HG02970 (cell line): ENCODE measurements around the gene NQO1.

Source experiments
- ATAC-seq: cut with Tn5 transposase; IDR thresholded peaks from one replicate; pipeline ENCODE4 v1.9.1; 2021; ENCODE audit warnings: mild to moderate bottlenecking, moderate library complexity, moderate number of reproducible peaks; ENCODE audit not compliant: unreplicated experiment, low FRiP score

Gene NQO1

DNA sequence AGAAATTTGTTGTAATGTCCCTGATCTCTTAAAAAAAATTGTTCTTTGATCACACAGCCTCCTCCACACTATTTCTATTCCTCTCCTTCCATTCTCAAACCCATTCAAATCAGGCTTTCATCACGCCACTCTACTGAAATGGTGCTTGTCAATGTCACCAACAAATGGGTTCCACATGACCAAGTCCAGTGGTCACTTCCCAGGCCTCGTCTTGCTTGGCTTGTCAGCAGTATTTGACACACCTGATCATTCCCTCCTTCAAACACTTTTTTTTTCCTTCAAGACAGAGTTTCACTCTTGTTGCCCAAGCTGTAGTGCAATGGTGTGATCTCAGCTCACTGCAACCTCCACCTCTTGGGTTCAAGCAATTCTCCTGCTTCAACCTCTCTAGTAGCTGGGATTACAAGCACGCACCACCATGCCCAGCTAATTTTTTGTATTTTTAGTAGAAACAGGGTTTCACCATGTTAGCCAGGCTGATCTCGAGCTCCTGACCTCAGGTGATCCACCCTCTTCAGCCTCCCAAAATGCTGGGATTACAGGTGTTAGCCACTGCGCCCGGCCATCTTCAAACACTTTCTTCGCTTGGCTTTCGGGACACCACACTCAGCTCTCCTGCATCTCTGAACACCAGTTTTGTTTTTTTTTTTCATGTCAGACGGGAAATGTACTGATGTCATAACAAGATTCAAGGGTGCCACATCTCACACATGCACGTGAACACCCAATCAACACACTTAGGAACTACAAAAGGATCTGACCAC lies 18.3 kb downstream of the NQO1 start:
- no peak for ATAC-seq

DNA sequence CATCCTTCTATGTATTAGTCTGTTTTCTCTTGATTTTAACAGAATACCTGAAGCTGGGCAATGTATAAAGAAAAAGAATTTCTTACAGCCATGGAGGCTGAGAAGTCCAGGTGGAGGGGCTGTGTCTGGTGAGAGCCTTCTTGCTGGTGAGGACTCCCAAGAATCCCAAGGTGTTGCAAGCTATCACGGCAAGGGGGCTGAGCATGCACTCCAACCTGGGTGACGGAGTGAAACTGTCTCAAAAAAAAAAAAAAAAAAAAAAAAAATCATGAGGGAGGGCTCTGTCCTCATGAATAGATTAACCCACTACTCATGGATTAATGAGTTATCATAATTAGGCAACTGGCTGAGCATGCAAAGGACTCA lies 19.4 kb downstream of the NQO1 start:
- no peak for ATAC-seq

DNA sequence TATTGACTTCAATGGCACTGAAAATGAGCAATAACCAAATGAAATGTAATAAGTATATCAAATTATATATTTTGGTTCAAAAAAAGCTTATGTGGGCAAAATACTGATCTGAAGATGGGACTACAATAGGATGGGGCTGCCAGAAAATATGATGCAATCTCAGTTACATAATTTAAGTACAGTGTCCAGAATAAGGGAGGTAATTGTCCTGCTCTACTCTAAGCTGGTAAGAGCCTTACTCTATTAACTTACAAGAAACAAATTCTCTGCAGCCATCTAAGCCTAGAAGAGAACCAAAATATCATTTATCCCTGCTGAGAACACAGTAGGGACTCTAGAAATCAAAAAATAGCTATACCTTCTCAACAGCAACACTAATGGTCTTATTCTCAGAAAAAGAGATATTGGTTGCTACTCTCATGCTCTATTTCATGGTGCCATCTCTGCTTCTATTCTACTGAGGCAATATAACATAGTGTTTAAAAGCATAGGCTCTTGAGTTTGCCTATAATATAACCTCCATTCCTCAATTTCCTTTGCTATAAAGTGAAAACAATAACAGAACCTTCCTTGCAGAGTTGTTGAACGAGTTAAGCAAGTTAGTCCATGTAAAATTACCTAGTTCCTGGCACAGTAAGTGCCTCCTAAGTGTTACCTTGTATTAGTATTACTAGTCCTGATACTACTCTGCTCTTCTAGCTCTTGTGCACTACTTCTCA lies 19.9 kb downstream of the NQO1 start:
- ATAC-seq, result no peak

DNA sequence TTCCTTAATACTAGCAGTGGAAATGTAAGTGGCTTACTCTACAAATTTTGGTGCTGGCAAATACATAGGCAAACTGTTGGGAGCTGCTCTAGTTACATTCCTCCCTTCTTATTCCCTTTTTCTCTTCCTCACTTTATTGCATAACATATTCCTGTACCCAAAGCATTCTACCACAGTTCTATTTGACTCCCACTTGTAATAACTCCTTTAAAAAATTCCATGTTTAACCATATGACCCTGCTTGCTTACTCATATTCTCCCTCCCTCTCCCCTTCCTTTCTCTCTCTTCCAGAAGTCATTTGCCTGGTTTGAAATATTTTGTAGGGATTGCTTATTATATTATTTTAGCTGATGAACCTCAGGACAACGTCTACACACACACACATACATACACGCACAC lies 22.7 kb downstream of the NQO1 start:
- ATAC-seq, result no peak

DNA sequence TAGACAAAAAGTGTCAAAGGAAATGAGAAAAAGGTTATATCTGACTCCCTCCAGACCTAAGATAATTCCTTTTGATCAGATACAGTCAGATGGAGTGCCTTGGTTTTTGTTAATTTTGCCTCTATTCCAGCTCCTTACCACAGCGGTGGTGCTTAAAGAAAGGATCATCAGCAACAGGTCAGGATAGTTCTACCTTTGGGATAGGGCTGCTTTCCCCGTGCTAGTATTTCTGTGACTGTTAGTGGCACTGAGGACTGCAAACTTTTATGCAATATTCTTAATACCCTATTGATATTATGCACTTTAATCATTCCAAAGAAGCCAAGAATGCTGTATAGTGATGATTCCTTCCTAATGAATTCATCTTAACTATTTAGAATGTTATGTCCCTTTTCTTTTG lies 24.5 kb downstream of the NQO1 start:
- ATAC-seq, result no peak

DNA sequence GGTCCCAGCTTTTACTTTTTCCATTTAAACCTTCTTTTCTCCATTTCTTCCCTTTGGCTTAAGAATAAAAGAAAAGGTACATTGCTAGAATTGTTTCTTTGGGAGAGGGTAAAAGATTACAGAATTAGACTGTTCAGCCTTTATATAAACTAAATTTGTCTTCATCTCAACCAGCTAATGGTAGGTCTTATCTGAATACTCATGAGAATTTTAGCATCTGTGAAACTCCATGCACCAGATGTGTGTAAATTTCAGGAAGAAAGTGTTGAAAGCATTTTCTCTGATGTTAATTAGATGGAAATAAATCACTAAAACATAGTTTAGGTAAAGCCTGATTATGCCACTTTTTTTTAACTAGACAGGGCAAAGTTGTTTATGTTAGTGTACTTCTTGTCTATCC lies 24.9 kb downstream of the NQO1 start:
- ATAC-seq, result no peak

DNA sequence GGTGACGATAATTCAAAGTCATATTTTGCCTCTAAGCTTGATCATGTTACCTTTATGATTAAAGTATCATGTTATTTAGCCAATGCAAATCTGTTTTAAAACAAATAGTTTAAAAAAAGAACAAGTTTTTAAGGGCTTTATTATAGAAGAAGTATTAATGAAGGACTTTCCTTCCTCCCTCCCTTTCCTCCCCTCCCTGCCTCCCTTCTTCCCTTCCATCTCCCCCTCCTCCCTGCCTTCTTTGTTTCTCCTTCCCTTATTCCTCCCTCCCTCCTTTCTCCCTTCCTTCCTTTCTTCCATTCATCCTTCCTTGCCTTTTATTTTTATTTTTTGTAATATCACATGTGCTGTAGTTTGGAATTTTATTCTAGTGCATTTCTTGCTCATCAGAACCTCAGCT lies 26.4 kb downstream of the NQO1 start:
- ATAC-seq, result no peak

DNA sequence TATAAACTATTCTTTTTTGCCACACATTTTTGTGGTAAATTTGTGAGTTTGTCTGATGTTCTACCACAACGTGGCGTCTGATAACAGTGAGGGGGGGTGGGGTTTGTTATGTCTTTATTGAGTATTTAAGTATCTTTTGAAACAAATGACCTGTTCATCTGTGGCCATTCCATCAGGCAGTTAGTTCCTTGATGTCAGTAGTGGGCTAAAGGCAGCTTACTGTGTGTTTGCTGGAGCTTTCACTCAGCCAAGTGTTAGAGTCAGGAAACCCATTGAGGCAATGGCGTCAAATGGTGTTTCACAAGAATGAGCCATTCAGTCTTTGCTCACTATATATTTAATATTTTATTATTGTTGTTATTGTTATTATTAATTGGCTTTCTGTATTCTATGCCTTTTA lies 28.0 kb downstream of the NQO1 start:
- ATAC-seq, result no peak

DNA sequence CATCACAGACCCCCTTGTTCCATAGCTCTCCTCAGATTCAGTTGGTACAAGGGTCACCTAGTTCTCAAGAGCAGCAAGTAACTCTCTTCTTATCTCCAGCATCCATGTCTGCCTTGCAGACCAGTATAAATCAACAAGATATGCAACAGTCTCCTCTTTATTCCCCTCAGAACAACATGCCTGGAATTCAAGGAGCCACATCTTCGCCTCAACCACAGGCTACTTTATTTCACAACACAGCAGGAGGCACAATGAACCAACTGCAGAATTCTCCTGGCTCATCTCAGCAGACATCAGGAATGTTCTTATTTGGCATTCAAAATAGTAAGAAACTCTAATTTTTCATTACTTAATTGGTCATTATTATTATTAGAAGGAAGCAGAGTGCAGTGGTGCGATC lies 32.4 kb downstream of the NQO1 start:
- no peak for ATAC-seq

DNA sequence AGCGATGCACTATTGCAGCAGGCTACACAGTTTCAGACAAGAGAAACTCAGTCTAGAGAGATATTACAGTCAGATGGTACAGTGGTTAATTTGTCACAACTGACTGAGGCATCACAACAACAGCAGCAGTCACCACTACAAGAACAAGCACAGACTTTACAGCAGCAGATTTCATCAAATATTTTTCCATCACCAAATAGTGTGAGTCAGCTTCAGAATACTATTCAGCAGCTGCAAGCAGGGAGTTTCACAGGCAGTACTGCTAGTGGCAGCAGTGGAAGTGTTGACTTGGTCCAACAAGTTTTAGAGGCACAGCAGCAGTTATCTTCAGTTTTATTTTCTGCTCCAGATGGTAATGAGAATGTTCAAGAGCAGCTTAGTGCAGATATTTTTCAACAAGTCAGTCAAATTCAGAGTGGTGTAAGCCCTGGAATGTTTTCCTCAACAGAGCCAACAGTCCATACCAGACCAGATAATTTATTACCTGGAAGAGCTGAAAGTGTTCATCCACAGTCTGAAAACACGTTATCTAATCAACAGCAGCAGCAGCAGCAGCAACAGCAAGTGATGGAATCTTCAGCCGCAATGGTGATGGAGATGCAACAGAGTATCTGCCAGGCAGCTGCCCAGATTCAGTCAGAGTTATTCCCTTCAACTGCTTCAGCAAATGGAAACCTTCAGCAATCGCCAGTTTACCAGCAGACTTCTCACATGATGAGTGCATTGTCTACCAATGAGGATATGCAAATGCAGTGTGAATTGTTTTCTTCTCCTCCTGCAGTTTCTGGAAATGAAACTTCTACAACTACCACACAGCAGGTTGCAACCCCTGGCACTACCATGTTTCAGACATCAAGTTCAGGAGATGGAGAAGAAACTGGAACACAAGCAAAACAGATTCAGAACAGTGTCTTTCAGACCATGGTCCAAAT lies 34.1 kb downstream of the NQO1 start:
- ATAC-seq, result no peak

DNA sequence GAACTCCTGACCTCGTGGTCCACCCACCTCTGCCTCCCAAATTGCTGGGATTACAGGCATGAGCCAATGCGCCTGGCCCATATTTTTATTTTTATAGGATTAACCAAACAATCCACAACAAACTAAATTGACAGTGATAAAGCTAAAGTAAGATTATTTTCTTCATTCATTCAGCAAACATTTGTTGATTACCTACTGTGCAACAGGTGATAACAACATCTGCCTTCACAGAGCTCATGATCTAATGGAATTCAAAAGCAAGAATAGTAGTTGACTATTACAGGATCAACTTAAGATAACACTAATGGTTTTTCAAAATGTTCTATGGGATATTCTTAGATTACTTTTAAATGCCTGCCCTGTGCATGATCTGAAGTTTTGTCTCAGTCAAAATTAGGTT lies 37.8 kb downstream of the NQO1 start:
- ATAC-seq, result no peak

DNA sequence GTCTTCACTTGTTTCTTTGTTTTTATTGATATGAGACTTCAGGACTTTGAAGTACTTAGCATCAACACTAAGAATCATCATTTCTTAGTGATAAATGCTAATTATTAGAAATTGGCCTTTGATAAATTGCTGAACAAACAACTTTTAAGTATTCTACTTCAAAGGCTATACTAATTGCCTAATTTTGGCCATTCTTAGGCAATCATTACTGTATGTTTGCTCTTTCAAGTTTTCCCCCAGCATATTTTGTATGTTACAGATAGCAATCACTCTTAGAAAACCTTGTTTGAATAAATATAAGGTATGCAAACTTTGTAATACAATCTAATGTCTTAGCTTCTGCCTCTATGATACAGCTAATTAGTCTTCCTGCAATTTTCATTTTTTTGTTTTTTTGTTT lies 46.0 kb downstream of the NQO1 start:
- ATAC-seq, result no peak

DNA sequence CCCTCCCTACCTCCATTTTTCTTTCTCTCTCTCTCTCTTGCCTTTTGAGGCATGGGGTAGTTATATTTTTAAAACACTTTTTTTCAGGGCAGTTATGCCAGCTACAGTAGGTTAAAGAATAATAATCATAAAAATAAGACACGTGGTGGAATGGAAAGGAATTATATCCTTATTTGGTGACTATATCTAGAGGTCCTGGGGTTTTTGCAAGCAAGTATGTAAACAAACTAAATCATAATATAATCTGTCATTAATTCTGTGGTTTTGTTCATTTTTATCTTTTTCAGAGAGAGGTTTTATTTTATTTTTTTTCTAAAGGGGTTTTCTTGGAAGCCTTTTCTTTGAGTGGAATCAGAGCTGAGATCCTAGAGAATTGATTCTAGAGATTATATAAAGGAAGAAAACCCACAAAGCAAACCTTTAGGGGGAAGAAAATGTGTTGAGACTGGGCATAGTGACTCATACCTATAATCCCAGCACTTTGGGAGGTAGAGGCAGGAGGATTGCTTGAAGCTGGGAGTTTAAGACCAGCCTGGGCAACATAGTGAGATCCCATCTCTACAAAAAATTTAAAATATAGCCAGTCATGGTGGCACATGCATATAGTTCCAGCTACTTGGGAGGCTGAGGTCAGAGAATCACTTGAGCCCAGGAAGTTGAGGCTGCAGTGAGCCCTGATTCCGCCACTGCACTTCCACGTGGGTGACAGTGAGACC lies 53.2 kb downstream of the NQO1 start:
- no peak for ATAC-seq

DNA sequence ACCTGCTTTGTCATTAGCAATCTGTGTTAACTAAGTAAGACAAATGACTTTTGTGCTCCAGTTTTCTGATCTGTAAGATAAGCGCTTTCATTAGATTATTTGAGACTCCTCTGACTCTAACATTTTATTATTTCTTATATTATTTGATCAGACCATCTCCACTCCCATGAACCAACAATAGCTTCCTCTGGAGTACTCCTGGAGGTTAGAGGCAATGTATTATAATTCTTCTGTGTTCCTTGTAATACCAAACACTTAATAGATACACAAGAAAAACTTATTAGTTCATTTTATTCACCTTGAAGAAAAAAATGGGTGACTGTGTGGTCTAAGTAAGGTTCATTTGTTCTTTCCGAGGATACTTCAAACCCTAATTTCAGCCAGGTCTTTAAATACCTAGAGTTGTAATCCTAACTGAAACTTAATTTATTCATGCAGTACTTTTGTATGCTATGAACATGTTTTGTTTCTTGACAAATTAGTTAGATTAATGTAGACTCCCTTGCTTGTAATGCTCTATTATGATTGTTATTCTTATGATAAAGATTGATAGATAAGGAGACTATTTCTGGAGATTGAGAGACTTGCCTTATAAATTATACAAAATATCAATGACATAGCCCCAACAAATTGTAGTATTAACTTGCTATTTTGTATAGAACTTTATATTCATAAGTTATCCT lies 53.9 kb downstream of the NQO1 start:
- ATAC-seq, result no peak

DNA sequence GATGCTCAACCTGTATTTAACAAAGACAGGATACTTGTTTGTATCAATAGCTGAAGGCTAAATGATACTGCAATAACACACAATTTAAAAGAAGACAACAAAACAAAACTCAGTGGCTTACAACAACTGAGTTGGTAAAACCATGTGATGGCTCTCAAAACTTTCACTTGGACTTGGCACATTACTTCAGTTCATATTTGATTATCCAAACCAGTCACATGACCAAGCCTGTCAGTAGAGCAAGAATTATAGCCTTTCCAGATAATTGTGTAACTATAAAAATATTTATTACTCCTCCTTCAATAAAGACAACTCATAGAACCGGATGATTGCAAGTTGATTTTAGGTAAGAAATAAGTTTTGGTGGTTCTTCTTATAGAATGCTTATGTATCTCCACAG lies 56.8 kb downstream of the NQO1 start:
- no peak for ATAC-seq

DNA sequence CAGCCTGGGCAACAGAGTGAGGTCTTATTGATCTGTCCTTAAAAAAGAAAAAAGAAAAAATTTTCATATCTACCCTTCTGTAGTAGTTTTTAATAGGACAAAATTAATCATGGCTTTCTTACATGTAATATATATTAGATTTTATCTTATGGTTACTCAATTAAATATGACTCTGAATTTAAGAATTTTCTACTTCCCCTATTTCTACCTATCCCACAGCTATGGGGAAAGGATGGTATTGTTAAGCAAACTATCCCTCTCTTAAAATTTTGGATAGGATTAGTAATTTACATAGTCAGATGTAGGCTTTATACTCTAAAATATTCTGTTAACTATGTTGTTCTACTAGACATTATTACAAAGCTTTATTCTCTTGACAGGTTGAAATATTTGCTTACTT lies 62.5 kb downstream of the NQO1 start:
- no peak for ATAC-seq

DNA sequence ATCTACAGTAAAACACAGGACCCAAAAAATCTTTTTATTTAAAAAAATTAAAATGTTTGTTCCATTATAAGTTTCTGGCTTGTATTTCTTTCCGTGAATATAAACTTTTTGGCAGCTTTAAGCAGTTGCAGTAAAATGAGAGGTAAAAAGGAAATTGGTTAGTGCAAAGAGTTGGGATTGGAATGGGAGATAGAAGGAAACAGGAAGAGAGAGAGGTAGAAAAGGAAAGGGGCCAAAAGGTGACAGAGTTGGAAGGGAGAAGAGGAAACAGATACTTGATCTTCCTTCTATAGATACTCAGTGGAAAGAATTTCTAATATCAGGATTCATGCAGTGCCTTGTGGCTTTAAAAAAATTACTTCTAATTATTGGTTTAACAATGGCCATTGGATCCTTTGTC lies 63.5 kb downstream of the NQO1 start:
- no peak for ATAC-seq

DNA sequence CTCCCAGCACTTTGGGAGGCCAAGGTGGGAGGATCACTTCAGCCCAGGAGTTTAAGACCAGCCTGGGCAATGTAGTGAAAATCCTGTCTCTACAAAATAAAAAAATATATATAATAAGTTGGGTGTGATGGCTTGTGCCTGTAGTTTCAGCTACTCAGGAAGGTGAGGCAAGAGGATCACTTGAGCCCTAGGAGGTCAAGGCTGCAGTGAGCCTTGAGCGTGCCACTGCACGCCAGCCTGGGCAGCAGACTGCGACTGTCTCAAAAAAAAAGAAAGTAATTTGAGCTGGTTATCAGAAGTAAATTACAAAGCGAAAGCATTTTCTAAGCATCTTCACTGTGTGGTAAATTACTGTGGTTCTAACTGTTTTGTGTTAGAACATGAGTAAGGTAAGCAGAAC lies 66.2 kb downstream of the NQO1 start:
- no peak for ATAC-seq
